ENCODE data around the gene ZNF621. TPM values are rescaled to one million over a fixed set of nuclear protein-coding genes. Genes with fewer than 3 reads are reported as not detected.

The ZNF621 gene
- total and polyA plus RNA-seq, 2 of the 8 experiments (the other 6 are each of a cell fraction or from before 2014, with no cell fraction given), result 10.9 to 15.4 TPM

GRCh38 chr3:40521254-40521653 is 3.5 kb upstream of the ZNF621 start:
- ChIA-PET POLR2A (ENCODE audit: partially characterized antibody) (interaction anchor here (1.5 to 1.7 kb wide), 4 partner anchors 8 to 15 kb away, joined by 3 to 7 read pairs (median 4); partner anchors contain the start of gene ZNF620), CTCF (ENCODE audit: partially characterized antibody) (interaction anchor here (0.6 to 1.1 kb wide), 2 partner anchors 15 to 25 kb away, joined by 3 read pairs; partner anchors contain the start of gene ZNF620)
- no peak overlapping the region for H2BK120ac ChIP-seq (replicated peaks; ENCODE audit: low read depth, low read length)
- H3K79me2 ChIP-seq (ENCODE audit: control insufficient read depth in 1 of 2, insufficient read depth in 2 of 2, low read length in 2 of 2), result peaks cover 0 to 12% of the 10 kb centered on the region in 2 experiments; a peak in 2 of 4 replicates
- H2AFZ ChIP-seq (ENCODE audit: low read length), result no peak overlapping the region
- no peak overlapping the region for H3K27ac ChIP-seq (ENCODE audit: low read depth, low read length)
- H2BK15ac ChIP-seq (ENCODE audit: low read length), result no peak overlapping the region
- H4K20me1 ChIP-seq (replicated peaks in 1 of 2; ENCODE audit: control insufficient read depth in 1 of 2, insufficient read depth in 2 of 2, low read length in 2 of 2), result no peaks in the 10 kb centered on the region
- H2BK20ac ChIP-seq (ENCODE audit: low read length), result no peak overlapping the region
- DNase-seq (ENCODE audit: low read depth in 1 of 2, low spot score in 2 of 2) (no peak), FAIRE-seq (no peak)
- H3K4me2 ChIP-seq (ENCODE audit: insufficient read depth in 1 of 2, low read depth in 2 of 2, low read length in 2 of 2), result no peak overlapping the region
- H2BK5ac ChIP-seq (ENCODE audit: low read depth, low read length), result no peak overlapping the region
- no peak overlapping the region for H4K8ac ChIP-seq (ENCODE audit: extremely low read depth, insufficient read depth, low read length)
- no peak overlapping the region for H3K4ac ChIP-seq (replicated peaks; ENCODE audit: insufficient read length, low read depth, low read length)
- peaks cover 8% of the 10 kb centered on the region for H3K23me2 ChIP-seq (ENCODE audit: low read depth, low read length)
- H3K18ac ChIP-seq (ENCODE audit: extremely low read depth, low read length), result no peak overlapping the region
- H3K27me3 ChIP-seq (replicated peaks in 1 of 4; ENCODE audit: control insufficient read depth in 3 of 4, extremely low read depth in 1 of 4, insufficient read depth in 3 of 4, low read length in 3 of 4), result no peaks in the 10 kb centered on the region
- H3K23ac ChIP-seq (ENCODE audit: insufficient read length), result no peak overlapping the region
- H3K9ac ChIP-seq (replicated peaks in 1 of 4; ENCODE audit: extremely low read depth in 1 of 4, low read depth in 3 of 4, low read length in 3 of 4), result no peak overlapping the region
- no peak overlapping the region for H3K14ac ChIP-seq (ENCODE audit: insufficient read length)
- no peak overlapping the region for H2BK12ac ChIP-seq (ENCODE audit: low read depth, low read length)
- no peak overlapping the region for H4K5ac ChIP-seq (ENCODE audit: insufficient read length, low read depth, low read length)
- H3K9me3 ChIP-seq (ENCODE audit: insufficient read depth in 2 of 2, low read depth in 1 of 2, low read length in 1 of 2), result no peaks in the 10 kb centered on the region
- no peak overlapping the region for H2AK5ac ChIP-seq (ENCODE audit: low read depth, low read length)
- H3K36me3 ChIP-seq (ENCODE audit: control insufficient read depth in 2 of 4, insufficient read depth in 4 of 4, low read length in 3 of 4), result peaks cover 3 to 11% (median 7%) of the 10 kb centered on the region in 4 experiments; a peak in 7 of 8 replicates
- H3K4me1 ChIP-seq (replicated peaks in 1 of 4; ENCODE audit: control insufficient read depth in 3 of 4, insufficient read depth in 4 of 4, low read length in 3 of 4), result peaks cover 0 to 4% (median 0%) of the 10 kb centered on the region in 4 experiments; a peak in 2 of 7 replicates
- WGBS, 2 experiments (ENCODE audit: extremely low coverage in 1 of 2, insufficient coverage in 1 of 2, insufficient read length in 1 of 2, insufficient replicate concordance in 2 of 2, low coverage in 1 of 2, low lambda C conversion rate in 2 of 2, missing lambda C conversion rate in 1 of 2), result 59% methylated on average over 3 of the region's 3 CpGs; no CpG with 5 or more reads in 1 of the 2 experiments
- no peak overlapping the region for H3K4me3 ChIP-seq (ENCODE audit: extremely low read depth in 1 of 4, insufficient read depth in 2 of 4, low read depth in 3 of 4, low read length in 4 of 4)
- no peaks in the 10 kb centered on the region for H3K79me1 ChIP-seq (ENCODE audit: low read depth, low read length)
- no peak overlapping the region for H4K91ac ChIP-seq (replicated peaks; ENCODE audit: insufficient read length, low read length)
- no peak overlapping the region for H3K56ac ChIP-seq (replicated peaks; ENCODE audit: insufficient read length, low read depth, low read length)
- TF ChIP-seq EP300 (IDR thresholded peaks at IDR 0.05; ENCODE audit: borderline replicate concordance in 1 of 2, low read depth in 2 of 2, low read length in 2 of 2), result no peak

All from H1 (cell line).